ENCODE results near the gene ABCD2.
"Not testable (repeated sequence)": the region's sequence is repeated elsewhere in the genome, so short reads cannot be mapped to it uniquely, and the experiment has no call there.

ABCD2 gene

GRCh38 chr12:39619660-39620433, at the start of gene ABCD2:
Gene ABCD2 (minus strand): TSS chr12:39619803. CDS start chr12:39619615, 188 bp downstream.
- peak; percentile 45 to 54 for DNase-seq

- DNase-seq = no peak
These were observed 40.5 kb upstream of the ABCD2 start for GRCh38 chr12:39660101-39660500.

GRCh38 chr12:39647383-39647782, 27.8 kb upstream of the ABCD2 start:
- DNase-seq = no peak

- DNase-seq = no peak
These were observed 27.4 kb upstream of the ABCD2 start for GRCh38 chr12:39646963-39647362.

- DNase-seq = no peak
These were observed 23.4 kb upstream of the ABCD2 start for GRCh38 chr12:39643052-39643451.

- DNase-seq = no peak
These were observed 19.2 kb upstream of the ABCD2 start for GRCh38 chr12:39638840-39639239.

GRCh38 chr12:39638178-39638577, 18.6 kb upstream of the ABCD2 start:
- DNase-seq = no peak

- no peak for DNase-seq
These were observed 13.1 kb upstream of the ABCD2 start for GRCh38 chr12:39632670-39633069.

- no peak for DNase-seq
These were observed 9.2 kb upstream of the ABCD2 start for GRCh38 chr12:39628836-39629235.

GRCh38 chr12:39627914-39628313, 8.3 kb upstream of the ABCD2 start:
- DNase-seq = no peak

- no peak for DNase-seq
These were observed 6.6 kb upstream of the ABCD2 start for GRCh38 chr12:39626033-39626814.

- no peak for DNase-seq
These were observed 4.3 kb upstream of the ABCD2 start for GRCh38 chr12:39623919-39624318.

GRCh38 chr12:39623160-39623559, 3.6 kb upstream of the ABCD2 start:
- not testable (repeated sequence) for DNase-seq

GRCh38 chr12:39622306-39622705, 2.7 kb upstream of the ABCD2 start:
- no peak for DNase-seq

- DNase-seq = no peak
These were observed 2.1 kb upstream of the ABCD2 start for GRCh38 chr12:39621670-39622069.

GRCh38 chr12:39620659-39621658, 1.4 kb upstream of the ABCD2 start:
- DNase-seq = no peak

- no peak for DNase-seq
These were observed 315 bp downstream of the ABCD2 start for GRCh38 chr12:39619316-39619659.

- no peak for DNase-seq
These were observed 902 bp downstream of the ABCD2 start for GRCh38 chr12:39618701-39619100.

- no peak for DNase-seq
These were observed 1.7 kb downstream of the ABCD2 start for GRCh38 chr12:39617887-39618286.

GRCh38 chr12:39616666-39617065, 2.9 kb downstream of the ABCD2 start:
- no peak for DNase-seq

- DNase-seq = no peak
These were observed 3.4 kb downstream of the ABCD2 start for GRCh38 chr12:39616251-39616650.

- DNase-seq = no peak
These were observed 6.1 kb downstream of the ABCD2 start for GRCh38 chr12:39613525-39613924.

- DNase-seq = no peak
These were observed 7.4 kb downstream of the ABCD2 start for GRCh38 chr12:39612250-39612649.
